Measurements from ENCODE around the gene PALS1.

DNA sequence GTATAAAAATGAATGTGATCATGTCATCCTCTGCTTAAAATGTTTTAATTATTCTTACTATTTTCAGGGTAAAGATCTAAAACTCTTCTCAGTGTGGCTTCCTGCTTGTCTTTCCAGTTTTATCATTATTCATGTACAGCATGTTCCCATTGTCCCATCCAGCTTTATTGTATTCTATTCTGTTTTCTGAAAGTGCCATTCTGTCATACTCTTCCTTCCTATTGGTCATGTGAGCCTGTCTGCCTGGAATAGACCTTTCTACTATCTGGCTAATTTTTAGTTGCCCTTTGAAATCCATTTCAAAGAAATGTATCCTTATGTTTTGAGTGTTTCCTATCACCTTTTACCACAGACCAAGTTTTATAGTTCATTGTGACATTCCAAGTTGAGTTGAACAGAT, 34.9 kb downstream of the PALS1 start:
- TF ChIP-seq CTCF (IDR thresholded peaks at IDR 0.05; ENCODE audit: insufficient read depth, low read length, poor library complexity, severe bottlenecking) = no peak
- no peak for TF ChIP-seq EZH2phosphoT487 (conservative IDR thresholded peaks at IDR 0.05; ENCODE audit: low read length)

All from SU-DHL-6 (cell line).